Measurements from ENCODE around the gene SCN1A. TPM values are rescaled to one million over a fixed set of nuclear protein-coding genes. Genes with fewer than 3 reads are reported as not detected.

Gene SCN1A
- total RNA-seq, 1 donor from 2014 or later: 1.8 TPM

DNA sequence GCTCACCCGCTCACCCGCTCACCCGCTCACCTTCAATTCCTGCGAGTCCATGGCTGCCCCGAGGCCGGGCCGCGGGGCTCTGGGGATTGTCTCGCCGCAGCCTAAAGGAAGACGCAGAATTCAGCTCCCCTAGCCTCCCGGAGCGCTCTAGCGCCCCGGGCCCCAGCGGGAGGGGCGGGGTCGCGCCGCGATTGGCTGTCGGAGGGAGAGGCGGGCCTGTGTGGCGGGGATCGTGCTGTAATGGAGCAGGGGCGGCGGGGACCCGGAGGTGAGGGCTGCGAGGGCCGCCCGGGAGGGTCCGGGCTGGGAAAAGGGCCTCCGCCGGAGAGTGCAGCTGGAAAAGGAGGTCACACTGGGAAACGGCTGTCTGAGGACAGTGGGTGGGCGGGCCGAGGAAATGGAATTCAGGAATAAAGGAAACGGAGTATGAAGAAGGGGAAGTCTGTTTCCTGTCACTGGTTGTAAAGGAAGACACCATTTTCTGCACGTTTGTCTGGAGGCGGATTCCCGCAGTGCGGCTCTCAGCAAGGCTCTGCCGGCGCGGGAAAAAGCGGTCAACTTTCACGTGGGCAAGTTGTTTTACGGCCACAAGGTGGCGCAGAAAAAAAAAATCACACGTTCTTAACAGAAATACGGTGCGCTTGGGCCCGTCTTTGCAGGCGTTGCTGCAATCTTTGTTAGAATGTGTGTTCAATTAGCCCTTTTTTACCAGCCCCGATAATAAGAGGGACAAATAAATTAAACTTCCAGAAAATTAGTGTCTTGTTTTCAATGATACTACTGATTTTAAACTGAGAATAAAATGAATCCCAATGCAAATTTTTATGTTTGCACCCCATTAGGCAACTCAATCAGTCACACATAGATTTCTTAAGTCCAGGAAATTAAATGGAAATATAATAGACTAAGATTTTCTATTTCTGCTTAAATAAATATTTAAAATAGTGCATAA is 173.9 kb downstream of the SCN1A start, which contains the start of gene TTC21B:
Gene TTC21B (minus strand): TSS at position 122 of the 952 bp plus-strand sequence. CDS start 71 bp downstream, at position 51.
- peak; percentile 98 for DNase-seq
- H3K27me3 Mint-ChIP-seq (ENCODE audit: unreplicated experiment): no peaks in the 10 kb centered on the region
- H3K4me3 Mint-ChIP-seq (ENCODE audit: unreplicated experiment): peak within 1 kb of the TSS; percentile 48
- no peak within 1 kb of the TSS for H3K27ac Mint-ChIP-seq (ENCODE audit: unreplicated experiment)
- peak; percentile 97 for TF ChIP-seq CTCF (IDR thresholded peaks at IDR 0.05; ENCODE audit: partially characterized antibody, unreplicated experiment)
- peaks cover 2% of the 10 kb centered on the region for H3K4me1 Mint-ChIP-seq (ENCODE audit: low read depth, unreplicated experiment)
- no peaks in the 10 kb centered on the region for H3K9me3 Mint-ChIP-seq (ENCODE audit: unreplicated experiment)
- no peaks in the 10 kb centered on the region for H3K36me3 Mint-ChIP-seq (ENCODE audit: unreplicated experiment)

GRCh38 chr2:165953306-165953654 is 174.5 kb downstream of the SCN1A start:
- Mint-ChIP-seq H3K27ac (ENCODE audit: unreplicated experiment) (no peak overlapping the region), H3K27me3 (ENCODE audit: unreplicated experiment) (no peaks in the 10 kb centered on the region), H3K9me3 (ENCODE audit: unreplicated experiment) (no peaks in the 10 kb centered on the region), H3K4me1 (ENCODE audit: low read depth, unreplicated experiment) (peaks cover 2% of the 10 kb centered on the region), H3K36me3 (ENCODE audit: unreplicated experiment) (no peaks in the 10 kb centered on the region), H3K4me3 (ENCODE audit: unreplicated experiment) (no peak overlapping the region)
- no peak for TF ChIP-seq CTCF (IDR thresholded peaks at IDR 0.05; ENCODE audit: partially characterized antibody, unreplicated experiment)
- DNase-seq: no peak

DNA sequence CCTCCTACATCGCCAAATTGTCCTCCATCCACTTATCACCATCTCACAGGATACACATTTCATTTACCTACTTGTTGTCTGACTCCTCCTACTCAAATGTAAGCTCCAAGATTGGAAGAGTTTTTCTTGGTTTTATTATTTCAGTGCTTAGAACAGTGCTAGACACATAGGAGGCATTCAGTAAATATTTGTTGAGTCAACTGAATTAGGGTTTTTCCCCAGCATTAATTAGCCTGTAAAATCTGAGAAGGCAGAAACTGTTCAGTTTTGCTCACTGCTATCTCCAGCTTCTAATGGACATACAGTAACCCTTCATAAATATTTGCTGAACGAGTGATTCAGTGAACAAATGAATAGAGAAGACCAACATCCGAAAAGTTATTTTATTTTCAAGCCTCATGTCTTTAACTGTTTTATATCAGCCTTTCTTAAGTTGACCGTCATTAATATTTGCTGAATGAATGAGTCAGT is 175.0 kb downstream of the SCN1A start:
- Mint-ChIP-seq H3K9me3 (ENCODE audit: unreplicated experiment) (peaks cover 1% of the 10 kb centered on the region), H3K27me3 (ENCODE audit: unreplicated experiment) (no peaks in the 10 kb centered on the region), H3K36me3 (ENCODE audit: unreplicated experiment) (no peaks in the 10 kb centered on the region), H3K4me1 (ENCODE audit: low read depth, unreplicated experiment) (peaks cover 2% of the 10 kb centered on the region), H3K27ac (ENCODE audit: unreplicated experiment) (no peak overlapping the region), H3K4me3 (ENCODE audit: unreplicated experiment) (no peak overlapping the region)
- DNase-seq: no peak
- no peak for TF ChIP-seq CTCF (IDR thresholded peaks at IDR 0.05; ENCODE audit: partially characterized antibody, unreplicated experiment)

- no peak for DNase-seq
- H3K9me3 Mint-ChIP-seq (ENCODE audit: unreplicated experiment): peaks cover 1% of the 10 kb centered on the region
- H3K4me3 Mint-ChIP-seq (ENCODE audit: unreplicated experiment): no peak overlapping the region
- no peaks in the 10 kb centered on the region for H3K27me3 Mint-ChIP-seq (ENCODE audit: unreplicated experiment)
- peaks cover 2% of the 10 kb centered on the region for H3K4me1 Mint-ChIP-seq (ENCODE audit: low read depth, unreplicated experiment)
- no peaks in the 10 kb centered on the region for H3K36me3 Mint-ChIP-seq (ENCODE audit: unreplicated experiment)
- TF ChIP-seq CTCF (IDR thresholded peaks at IDR 0.05; ENCODE audit: partially characterized antibody, unreplicated experiment): no peak
- no peak overlapping the region for H3K27ac Mint-ChIP-seq (ENCODE audit: unreplicated experiment)
Observed at GRCh38 chr2:165952085-165952484, 175.7 kb downstream of the SCN1A start.

GRCh38 chr2:165950438-165950837 is 177.4 kb downstream of the SCN1A start:
- Mint-ChIP-seq H3K36me3 (ENCODE audit: unreplicated experiment) (no peaks in the 10 kb centered on the region), H3K27me3 (ENCODE audit: unreplicated experiment) (no peaks in the 10 kb centered on the region), H3K4me1 (ENCODE audit: low read depth, unreplicated experiment) (peaks cover 2% of the 10 kb centered on the region), H3K9me3 (ENCODE audit: unreplicated experiment) (peaks cover 1% of the 10 kb centered on the region), H3K27ac (ENCODE audit: unreplicated experiment) (no peak overlapping the region), H3K4me3 (ENCODE audit: unreplicated experiment) (no peak overlapping the region)
- no peak for TF ChIP-seq CTCF (IDR thresholded peaks at IDR 0.05; ENCODE audit: partially characterized antibody, unreplicated experiment)
- no peak for DNase-seq

Data from glutamatergic neuron (in vitro differentiated cells).